Measurements from ENCODE around the gene DNAJB6.

DNA sequence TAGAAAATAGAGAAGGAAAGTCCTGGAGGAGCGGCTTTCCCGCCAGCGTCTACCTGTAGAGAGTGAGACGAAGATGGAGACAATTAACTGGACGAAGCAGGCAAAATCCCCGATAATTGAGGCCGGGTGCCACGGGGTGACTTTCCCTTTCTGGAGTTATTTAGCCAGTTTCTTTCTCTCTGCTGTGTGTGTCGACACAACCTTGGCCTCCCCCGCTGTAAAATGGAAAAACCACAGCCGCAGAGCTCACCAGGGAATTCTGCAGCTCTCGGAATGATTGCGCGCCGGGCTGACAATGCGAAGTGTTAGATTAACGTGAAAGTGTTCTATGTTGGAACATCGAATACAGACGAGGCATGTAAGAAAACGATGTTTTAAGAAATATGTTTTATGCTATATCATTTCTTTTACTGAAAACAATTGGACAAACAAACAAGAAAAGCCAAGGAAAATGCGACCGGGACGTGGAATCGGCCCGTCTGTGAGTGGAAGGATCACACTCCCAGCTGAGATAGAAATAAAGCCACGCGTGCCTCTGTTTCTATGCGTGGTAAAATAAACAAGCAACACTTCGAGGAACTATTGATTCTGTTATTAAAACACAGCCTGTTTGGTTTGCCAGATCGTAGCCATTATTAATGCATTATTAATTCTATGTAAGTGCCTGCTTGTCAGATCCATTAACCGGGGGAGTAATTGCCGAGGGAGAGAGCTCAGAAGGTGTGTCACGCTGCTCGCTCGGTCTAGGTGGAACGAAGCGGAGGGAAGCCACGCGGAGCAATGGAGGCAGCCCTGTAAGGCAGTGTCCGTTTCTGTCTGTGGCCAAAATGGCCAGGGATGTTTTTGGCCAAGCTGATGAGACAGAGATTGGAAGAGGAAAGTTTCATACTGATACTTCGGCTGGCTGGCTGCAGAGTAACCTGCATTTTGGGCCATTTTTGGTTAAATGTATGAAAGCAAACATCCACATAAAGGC is 129.4 kb downstream of the DNAJB6 start:
- TF ChIP-seq ZFP3 (CRISPR knock-in tag; IDR thresholded peaks at IDR 0.05) (no peak), CSDC2 (CRISPR knock-in tag; IDR thresholded peaks at IDR 0.05) (no peak), BACH2 (CRISPR knock-in tag; IDR thresholded peaks at IDR 0.05; ENCODE audit: borderline replicate concordance) (no peak), ZNF565 (CRISPR knock-in tag; conservative IDR thresholded peaks at IDR 0.05; ENCODE audit: low read depth) (no peak)
- TF ChIP-seq, protein P1, sequence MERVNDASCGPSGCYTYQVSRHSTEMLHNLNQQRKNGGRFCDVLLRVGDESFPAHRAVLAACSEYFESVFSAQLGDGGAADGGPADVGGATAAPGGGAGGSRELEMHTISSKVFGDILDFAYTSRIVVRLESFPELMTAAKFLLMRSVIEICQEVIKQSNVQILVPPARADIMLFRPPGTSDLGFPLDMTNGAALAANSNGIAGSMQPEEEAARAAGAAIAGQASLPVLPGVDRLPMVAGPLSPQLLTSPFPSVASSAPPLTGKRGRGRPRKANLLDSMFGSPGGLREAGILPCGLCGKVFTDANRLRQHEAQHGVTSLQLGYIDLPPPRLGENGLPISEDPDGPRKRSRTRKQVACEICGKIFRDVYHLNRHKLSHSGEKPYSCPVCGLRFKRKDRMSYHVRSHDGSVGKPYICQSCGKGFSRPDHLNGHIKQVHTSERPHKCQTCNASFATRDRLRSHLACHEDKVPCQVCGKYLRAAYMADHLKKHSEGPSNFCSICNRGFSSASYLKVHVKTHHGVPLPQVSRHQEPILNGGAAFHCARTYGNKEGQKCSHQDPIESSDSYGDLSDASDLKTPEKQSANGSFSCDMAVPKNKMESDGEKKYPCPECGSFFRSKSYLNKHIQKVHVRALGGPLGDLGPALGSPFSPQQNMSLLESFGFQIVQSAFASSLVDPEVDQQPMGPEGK (CRISPR knock-in tag; IDR thresholded peaks at IDR 0.05; ENCODE audit: borderline replicate concordance), result no peak

All from SK-N-SH treated with all-trans-retinoic acid at 6 μM for 48 hours (cell line).